KBM-7 (cell line): ENCODE results near the gene SCP2.

Experiments
- DNase-seq: peaks from one replicate; pipeline ENCODE4 v3.0.0-alpha.2; 2015
- in situ Hi-C: fragments of 300-500 bp; cut with MboI; formaldehyde crosslinking; loops from 2 replicates; pipeline ENCODE4 v1.14.3; 2020; ENCODE audit warnings: low sequenced_read_pairs, low pct_unique_long_range_greater_than_20kb, mixed read lengths

The SCP2 gene

GRCh38 chr1:53023546-53023945, 96.5 kb downstream of the SCP2 start:
- no peak for DNase-seq
- in situ Hi-C loops: no loop called here

GRCh38 chr1:53024117-53024516, 97.0 kb downstream of the SCP2 start:
- in situ Hi-C loops: no loop called here
- no peak for DNase-seq

- in situ Hi-C loops: no loop called here
- no peak for DNase-seq
These were observed 98.1 kb downstream of the SCP2 start for GRCh38 chr1:53025034-53025768.

GRCh38 chr1:53025769-53026112, 98.7 kb downstream of the SCP2 start:
- in situ Hi-C loops: no loop called here
- DNase-seq: no peak

GRCh38 chr1:53026254-53026653, 99.2 kb downstream of the SCP2 start:
- no peak for DNase-seq
- in situ Hi-C loops: no loop called here

GRCh38 chr1:53031732-53032131, 104.7 kb downstream of the SCP2 start:
- in situ Hi-C loops: no loop called here
- no peak for DNase-seq

GRCh38 chr1:53037159-53037558, 110.1 kb downstream of the SCP2 start:
- in situ Hi-C loops: no loop called here
- DNase-seq: no peak

GRCh38 chr1:53038566-53038965, 111.5 kb downstream of the SCP2 start:
- DNase-seq: no peak
- in situ Hi-C loops: no loop called here

GRCh38 chr1:53043271-53043670, 116.2 kb downstream of the SCP2 start:
- DNase-seq: no peak
- in situ Hi-C loops: no loop called here

GRCh38 chr1:53044926-53045325, 117.8 kb downstream of the SCP2 start:
- in situ Hi-C loops: no loop called here
- DNase-seq: no peak

GRCh38 chr1:53046930-53047329, 119.9 kb downstream of the SCP2 start:
- in situ Hi-C loops: no loop called here
- no peak for DNase-seq

- peak; percentile 9 for DNase-seq
- in situ Hi-C loops: no loop called here
These were observed 121.0 kb downstream of the SCP2 start for GRCh38 chr1:53047737-53048736.

GRCh38 chr1:53048960-53049573, 122.0 kb downstream of the SCP2 start:
- DNase-seq: no peak
- in situ Hi-C loops: no loop called here

GRCh38 chr1:53049574-53049967, 122.5 kb downstream of the SCP2 start:
- in situ Hi-C loops: no loop called here
- no peak for DNase-seq

- in situ Hi-C loops: no loop called here
These were observed 123.2 kb downstream of the SCP2 start for GRCh38 chr1:53050310-53050709.

GRCh38 chr1:53051676-53052075, 124.6 kb downstream of the SCP2 start:
- DNase-seq: no peak
- in situ Hi-C loops: no loop called here

More at GRCh38 chr1:53050310-53050709, 123.2 kb downstream of the SCP2 start:
- no peak for DNase-seq

GRCh38 chr1:53057127-53057526, 130.1 kb downstream of the SCP2 start:
- in situ Hi-C loops: no loop called here
- DNase-seq: no peak

- no peak for DNase-seq
- in situ Hi-C loops: no loop called here
These were observed 133.5 kb downstream of the SCP2 start for GRCh38 chr1:53060579-53060978.

- peak; percentile 14 for DNase-seq
- in situ Hi-C loops: no loop called here
These were observed 134.2 kb downstream of the SCP2 start for GRCh38 chr1:53061123-53061858.
